ENCODE data around the gene NSMCE4A. TPM values are rescaled to one million over a fixed set of nuclear protein-coding genes. Genes with fewer than 3 reads are reported as not detected.

The NSMCE4A gene
- total and polyA plus RNA-seq, 2 donors (not counting 1 experiment from before 2014, with no cell fraction given), result 89.7 to 92.4 TPM

- Histone ChIP-seq H3K4me3 (ENCODE audit: control extremely low read depth in 1 of 5, extremely low read depth in 1 of 5, insufficient read depth in 1 of 5, low read depth in 2 of 5, low read length in 4 of 5) (no peak overlapping the region), H3K9me3 (ENCODE audit: control extremely low read depth in 1 of 3, control insufficient read depth in 2 of 3, insufficient read depth in 1 of 3, low read length in 2 of 3) (no peaks in the 10 kb centered on the region), H3K27me3 (replicated peaks in 1 of 4; ENCODE audit: control extremely low read depth in 1 of 4, control insufficient read depth in 3 of 4, insufficient read depth in 4 of 4, low read length in 3 of 4) (no peaks in the 10 kb centered on the region), H3K9ac (ENCODE audit: low read length) (no peak overlapping the region), H3K4me1 (ENCODE audit: control insufficient read depth in 2 of 2, insufficient read depth in 2 of 2, low read length in 2 of 2) (no peaks in the 10 kb centered on the region), H3K79me2 (ENCODE audit: control insufficient read depth, insufficient read depth, low read length) (no peaks in the 10 kb centered on the region), H3K27ac (ENCODE audit: low read length in 2 of 2) (no peak overlapping the region), H2AFZ (ENCODE audit: insufficient read depth, low read depth, low read length, poor library complexity, severe bottlenecking) (no peak overlapping the region), H4K20me1 (ENCODE audit: control insufficient read depth, insufficient read depth, low read length, poor library complexity, severe bottlenecking) (no peaks in the 10 kb centered on the region), H3K36me3 (replicated peaks in 1 of 2; ENCODE audit: control extremely low read depth in 1 of 2, control insufficient read depth in 1 of 2, extremely low read depth in 1 of 2, insufficient read depth in 2 of 2, low read length in 1 of 2) (peaks cover 1 to 8% of the 10 kb centered on the region in 2 experiments), H3K4me2 (replicated peaks; ENCODE audit: low read depth, low read length, poor library complexity, severe bottlenecking) (no peak overlapping the region)
- ATAC-seq (ENCODE audit: low read depth) (no peak), DNase-seq (no peak)
- TF ChIP-seq EZH2 (IDR thresholded peaks at IDR 0.05; ENCODE audit: borderline replicate concordance, insufficient read depth, low read depth, low read length, poor library complexity, severe bottlenecking) (no peak), CTCF (IDR thresholded peaks at IDR 0.05) (no peak)
- H3K27me3 Mint-ChIP-seq, result no peaks in the 10 kb centered on the region
- intact Hi-C loops (cut with micrococcal nuclease), result no loop called here
- ChIA-PET POLR2A (no interaction called here), CTCF (no interaction called here)
- H3K4me3 Mint-ChIP-seq, result no peak overlapping the region
- no peak overlapping the region for H3K27ac Mint-ChIP-seq
- 100% methylated on average over 4 of the region's 5 CpGs for WGBS (ENCODE audit: insufficient coverage)
- no peaks in the 10 kb centered on the region for H3K9me3 Mint-ChIP-seq (ENCODE audit: insufficient read depth)
- no peaks in the 10 kb centered on the region for H3K4me1 Mint-ChIP-seq
Measured at GRCh38 chr10:121952226-121952625, 22.8 kb downstream of the NSMCE4A start.

DNA sequence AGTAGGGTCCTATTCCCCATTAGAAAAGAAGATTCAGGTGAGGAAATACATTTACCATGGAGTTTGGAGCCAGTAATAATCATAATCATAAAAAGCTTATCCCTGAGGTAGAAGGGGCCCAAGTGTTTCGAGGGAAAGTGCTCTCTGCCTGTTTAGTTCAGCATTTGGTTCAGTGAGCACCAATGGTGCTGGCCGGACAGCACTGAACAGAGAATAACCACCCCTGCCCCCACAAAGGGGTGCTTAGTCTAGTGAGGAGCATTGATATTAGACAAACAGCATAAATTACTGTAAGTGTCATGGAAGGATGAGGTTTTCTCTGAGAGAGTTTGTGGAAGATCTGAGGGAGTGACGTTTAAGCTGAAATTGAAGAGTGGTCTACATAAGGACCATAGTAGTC, 25.6 kb downstream of the NSMCE4A start:
- H3K4me1 ChIP-seq (ENCODE audit: control insufficient read depth in 2 of 2, insufficient read depth in 2 of 2, low read length in 2 of 2), result no peaks in the 10 kb centered on the region
- no peaks in the 10 kb centered on the region for H3K36me3 ChIP-seq (replicated peaks in 1 of 2; ENCODE audit: control extremely low read depth in 1 of 2, control insufficient read depth in 1 of 2, extremely low read depth in 1 of 2, insufficient read depth in 2 of 2, low read length in 1 of 2)
- DNase-seq, result no peak
- no peak overlapping the region for H3K4me2 ChIP-seq (replicated peaks; ENCODE audit: low read depth, low read length, poor library complexity, severe bottlenecking)
- no peaks in the 10 kb centered on the region for H3K79me2 ChIP-seq (ENCODE audit: control insufficient read depth, insufficient read depth, low read length)
- H2AFZ ChIP-seq (ENCODE audit: insufficient read depth, low read depth, low read length, poor library complexity, severe bottlenecking), result no peak overlapping the region
- POLR2A ChIA-PET, result no interaction called here
- H3K9me3 ChIP-seq (ENCODE audit: control extremely low read depth in 1 of 3, control insufficient read depth in 2 of 3, insufficient read depth in 1 of 3, low read length in 2 of 3), result no peaks in the 10 kb centered on the region
- H4K20me1 ChIP-seq (ENCODE audit: control insufficient read depth, insufficient read depth, low read length, poor library complexity, severe bottlenecking), result no peaks in the 10 kb centered on the region
- Mint-ChIP-seq H3K9me3 (ENCODE audit: insufficient read depth) (no peaks in the 10 kb centered on the region), H3K27me3 (no peaks in the 10 kb centered on the region), H3K4me3 (no peak overlapping the region), H3K4me1 (no peaks in the 10 kb centered on the region), H3K27ac (no peak overlapping the region)
- CTCF ChIA-PET, result no interaction called here
- no peak overlapping the region for H3K9ac ChIP-seq (ENCODE audit: low read length)
- ATAC-seq (ENCODE audit: low read depth), result no peak
- H3K27ac ChIP-seq (ENCODE audit: low read length in 2 of 2), result no peak overlapping the region
- 100% methylated on average over 1 of the region's 3 CpGs for WGBS (ENCODE audit: insufficient coverage)
- TF ChIP-seq CTCF (IDR thresholded peaks at IDR 0.05) (no peak), EZH2 (IDR thresholded peaks at IDR 0.05; ENCODE audit: borderline replicate concordance, insufficient read depth, low read depth, low read length, poor library complexity, severe bottlenecking) (no peak)
- H3K27me3 ChIP-seq (replicated peaks in 1 of 4; ENCODE audit: control extremely low read depth in 1 of 4, control insufficient read depth in 3 of 4, insufficient read depth in 4 of 4, low read length in 3 of 4), result no peaks in the 10 kb centered on the region
- no peak overlapping the region for H3K4me3 ChIP-seq (ENCODE audit: control extremely low read depth in 1 of 5, extremely low read depth in 1 of 5, insufficient read depth in 1 of 5, low read depth in 2 of 5, low read length in 4 of 5)
- intact Hi-C loops (cut with micrococcal nuclease), result no loop called here

Data from B cell (primary cell).